Activated T-cell treated with anti-CD3 and anti-CD28 coated beads for 4 hours (primary cell): Measurements from ENCODE around the gene ARIH1.
A peak's percentile ranks its signal among the peaks of the same experiment; 100 is the strongest.
"Not testable (repeated sequence)": the region's sequence is repeated elsewhere in the genome, so short reads cannot be mapped to it uniquely, and the experiment has no call there.

Experiments
- DNase-seq: peaks from one replicate; pipeline ENCODE4 v3.0.0-alpha.2; 2020

The ARIH1 gene

GRCh38 chr15:72473614-72474465 is at the start of gene ARIH1:
TSS of gene ARIH1 (plus strand) at chr15:72474330. CDS start at chr15:72474640, 310 bp downstream.
- peak; percentile 96 for DNase-seq

GRCh38 chr15:72426753-72427152 is 47.4 kb upstream of the ARIH1 start:
- DNase-seq: no peak

- no peak for DNase-seq
Observed at GRCh38 chr15:72437650-72438316, 36.3 kb upstream of the ARIH1 start.

GRCh38 chr15:72442848-72443247 is 31.3 kb upstream of the ARIH1 start:
- DNase-seq: not testable (repeated sequence)

- no peak for DNase-seq
Observed at GRCh38 chr15:72445426-72445825, 28.7 kb upstream of the ARIH1 start.

GRCh38 chr15:72450805-72451204 is 23.3 kb upstream of the ARIH1 start:
- no peak for DNase-seq

GRCh38 chr15:72451224-72451623 is 22.9 kb upstream of the ARIH1 start:
- no peak for DNase-seq

- DNase-seq: no peak
Observed at GRCh38 chr15:72456684-72457083, 17.4 kb upstream of the ARIH1 start.

- DNase-seq: no peak
Observed at GRCh38 chr15:72460402-72460801, 13.7 kb upstream of the ARIH1 start.

- no peak for DNase-seq
Observed at GRCh38 chr15:72463702-72464101, 10.4 kb upstream of the ARIH1 start.

GRCh38 chr15:72464251-72464650 is 9.9 kb upstream of the ARIH1 start:
- no peak for DNase-seq

- DNase-seq: no peak
Observed at GRCh38 chr15:72468103-72468502, 6.0 kb upstream of the ARIH1 start.

GRCh38 chr15:72472992-72473610 is 1.0 kb upstream of the ARIH1 start:
- no peak for DNase-seq

- no peak for DNase-seq
Observed at GRCh38 chr15:72474466-72474911, 359 bp downstream of the ARIH1 start.

- DNase-seq: peak; percentile 70
Observed at GRCh38 chr15:72474912-72475628, 940 bp downstream of the ARIH1 start.

- no peak for DNase-seq
Observed at GRCh38 chr15:72475674-72476073, 1.5 kb downstream of the ARIH1 start.

- not testable (repeated sequence) for DNase-seq
Observed at GRCh38 chr15:72476330-72476729, 2.2 kb downstream of the ARIH1 start.

GRCh38 chr15:72481015-72481659 is 7.0 kb downstream of the ARIH1 start:
- no peak for DNase-seq

GRCh38 chr15:72482275-72482674 is 8.1 kb downstream of the ARIH1 start:
- no peak for DNase-seq

- no peak for DNase-seq
Observed at GRCh38 chr15:72483279-72483678, 9.1 kb downstream of the ARIH1 start.

GRCh38 chr15:72486144-72486543 is 12.0 kb downstream of the ARIH1 start:
- DNase-seq: no peak

GRCh38 chr15:72487070-72487797 is 13.1 kb downstream of the ARIH1 start:
- no peak for DNase-seq
